B cell (primary cell): ENCODE measurements around the gene LRP1-AS. TPM values are rescaled to one million over a fixed set of nuclear protein-coding genes. Genes with fewer than 3 reads are reported as not detected.

Experiments used
- ATAC-seq: fragments of 200-7000 bp; cut with Tn5 transposase; one replicate; pipeline ENCODE4 v1.10.0; 2021; ENCODE audit warnings: low read depth, mild to moderate bottlenecking, moderate number of reproducible peaks, moderate library complexity
- CTCF ChIA-PET: fragments of 350-600 bp; sonication (Branson Sonifier 250); formaldehyde crosslinking; loops from one replicate; lab custom pipeline; 2021; ENCODE audit warnings: antibody characterized with exemption, inconsistent platforms; lab: Charles Lee
- POLR2A ChIA-PET: fragments of 350-600 bp; sonication (Branson Sonifier 250); formaldehyde crosslinking; loops from one replicate; lab custom pipeline; 2021; ENCODE audit warnings: antibody characterized with exemption; lab: Charles Lee
- DNase-seq: peaks from one replicate; pipeline ENCODE4 v3.0.0; 2013
- H2AFZ ChIP-seq: 2 replicates; pipeline ENCODE4 v1.6.1; 2012; ENCODE audit warnings: mild to moderate bottlenecking, low read depth, low read length; ENCODE audit not compliant: insufficient read depth, poor library complexity, severe bottlenecking
- H3K27ac ChIP-seq, 2 donors: 1 replicate in 1 of 2; 2 replicates in 1 of 2; pipeline ENCODE4 v1.5.1; 2012 to 2013; ENCODE audit warnings: low read length in 2 of 2, mild to moderate bottlenecking in 2 of 2, moderate library complexity in 1 of 2
- H3K27me3 ChIP-seq, 4 experiments: fragments of 200-600 bp in 1 of 4; sonication (generic) in 1 of 4; replicated peaks in 1 of 4; 1 replicate in 2 of 4; 2 replicates in 2 of 4; pipeline versions ENCODE4 v1.6.1 to v1.7.0; 2013 to 2016; ENCODE audit warnings: low read length in 3 of 4, mild to moderate bottlenecking in 2 of 4, mixed read lengths in 1 of 4, moderate library complexity in 1 of 4; ENCODE audit not compliant: insufficient read depth in 4 of 4, control insufficient read depth in 3 of 4; ENCODE audit errors: control extremely low read depth in 1 of 4
- H3K36me3 ChIP-seq, 2 experiments: replicated peaks in 1 of 2; 1 replicate in 1 of 2; 2 replicates in 1 of 2; pipeline versions ENCODE4 v1.6.1 to v1.7.1; 2013; ENCODE audit warnings: low read length in 1 of 2; ENCODE audit not compliant: insufficient read depth in 2 of 2, control insufficient read depth in 1 of 2; ENCODE audit errors: control extremely low read depth in 1 of 2, extremely low read depth in 1 of 2
- H3K4me1 ChIP-seq, 2 donors: fragments of 200-600 bp in 1 of 2; sonication (generic) in 1 of 2; 1 replicate in 1 of 2; 2 replicates in 1 of 2; pipeline versions ENCODE4 v1.5.1 to v1.6.1; 2013 to 2017; ENCODE audit warnings: low read length in 2 of 2; ENCODE audit not compliant: control insufficient read depth in 2 of 2, insufficient read depth in 2 of 2
- H3K4me2 ChIP-seq: replicated peaks from 2 replicates; pipeline ENCODE3; 2012; ENCODE audit warnings: mild to moderate bottlenecking, low read depth, low read length; ENCODE audit not compliant: poor library complexity, severe bottlenecking
- H3K4me3 ChIP-seq, 5 experiments: fragments of 200-600 bp in 1 of 5; sonication (generic) in 1 of 5; 1 replicate in 3 of 5; 2 replicates in 2 of 5; pipeline versions ENCODE4 v1.5.1 to v1.7.0; 2011 to 2016; ENCODE audit warnings: low read length in 4 of 5, mild to moderate bottlenecking in 4 of 5, low read depth in 2 of 5, control low read depth in 1 of 5, moderate library complexity in 1 of 5; ENCODE audit not compliant: insufficient read depth in 1 of 5; ENCODE audit errors: control extremely low read depth in 1 of 5, extremely low read depth in 1 of 5
- H3K79me2 ChIP-seq: fragments of 200-600 bp; sonication (generic); one replicate; pipeline ENCODE4 v1.6.0; 2016; ENCODE audit warnings: low read length; ENCODE audit not compliant: control insufficient read depth, insufficient read depth
- H3K9ac ChIP-seq: fragments of 200-600 bp; sonication (generic); 2 replicates; pipeline ENCODE4 v1.6.1; 2017; ENCODE audit warnings: mild to moderate bottlenecking, low read length, moderate library complexity
- H3K9me3 ChIP-seq, 3 donors: one replicate each; pipeline versions ENCODE4 v1.6.1 to v1.7.1; 2013; ENCODE audit warnings: low read length in 2 of 3; ENCODE audit not compliant: control insufficient read depth in 2 of 3, insufficient read depth in 1 of 3; ENCODE audit errors: control extremely low read depth in 1 of 3
- H4K20me1 ChIP-seq: 2 replicates; pipeline ENCODE4 v1.6.0; 2012; ENCODE audit warnings: mild to moderate bottlenecking, low read length; ENCODE audit not compliant: insufficient read depth, control insufficient read depth, poor library complexity, severe bottlenecking
- H3K27ac Mint-ChIP-seq: one replicate; pipeline ENCODE4 v1.8.0; 2021; ENCODE audit warnings: mixed read lengths
- H3K27me3 Mint-ChIP-seq: one replicate; pipeline ENCODE4 v1.8.0; 2021; ENCODE audit warnings: mixed read lengths
- H3K4me1 Mint-ChIP-seq: one replicate; pipeline ENCODE4 v1.8.0; 2021; ENCODE audit warnings: mixed read lengths
- H3K4me3 Mint-ChIP-seq: one replicate; pipeline ENCODE4 v1.8.0; 2021; ENCODE audit warnings: mixed read lengths
- H3K9me3 Mint-ChIP-seq: one replicate; pipeline ENCODE4 v1.8.0; 2022; ENCODE audit warnings: mixed read lengths; ENCODE audit not compliant: insufficient read depth
- EZH2 ChIP-seq: IDR thresholded peaks from 2 replicates; pipeline ENCODE4 v1.6.1; 2012; ENCODE audit warnings: borderline replicate concordance, low read depth, mild to moderate bottlenecking, moderate library complexity, low read length; ENCODE audit not compliant: insufficient read depth, poor library complexity, severe bottlenecking
- WGBS: methylation state at CpG from one replicate; pipeline ENCODE4 v1.1.5; 2013; ENCODE audit warnings: missing lambda C conversion rate; ENCODE audit not compliant: insufficient coverage; 5-methylcytosine and 5-hydroxymethylcytosine counted together
- intact Hi-C: fragments of 100-400 bp; cut with micrococcal nuclease; formaldehyde crosslinking; loops from one replicate; pipeline ENCODE4 v1.10.0; 2022
- polyA plus RNA-seq: library from polyadenylated mRNA; depleted of rRNA; stranded (reverse); fragments of >200 nt; gene quantifications from 2 replicates; pipeline ENCODE4 v1.2.3, GENCODE V29; 2012
- total RNA-seq, 2 donors: library from RNA; stranded (reverse); fragments of 120-200 nt in 1 of 2; gene quantifications; 1 replicate in 1 of 2; 2 replicates in 1 of 2; pipeline versions ENCODE4 v1.2.3 to v1.2.4, GENCODE V29; 2013 to 2022
- TF ChIP-seq, protein P1 (sequence below): fragments of 200-600 bp; IDR thresholded peaks from one replicate; pipeline ENCODE4 v1.8.0; 2022; ENCODE audit warnings: antibody characterized with exemption, mild to moderate bottlenecking

LRP1-AS gene
- total and polyA plus RNA-seq, 2 donors (not counting 1 experiment from before 2014, with no cell fraction given): not detected

DNA sequence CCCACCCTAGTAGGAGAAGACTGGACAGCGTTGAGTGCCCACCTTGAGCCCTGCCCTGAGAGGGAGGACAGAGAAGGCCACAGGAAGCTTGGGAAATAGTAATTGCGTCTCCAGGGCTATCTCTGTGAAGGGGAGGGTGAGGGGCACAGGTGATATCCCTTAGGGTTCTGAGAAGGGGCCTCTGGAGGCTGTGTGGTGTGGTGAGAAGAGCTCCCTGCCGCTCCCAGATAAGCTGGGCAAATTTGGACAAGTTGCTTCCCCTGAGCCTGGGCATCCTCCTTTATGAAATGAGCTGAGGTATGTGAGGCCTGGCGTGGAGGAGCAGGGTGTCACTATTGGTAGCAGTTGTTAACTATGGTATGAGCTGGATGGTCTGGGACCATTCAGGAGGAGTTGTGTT, 23.5 kb upstream of the LRP1-AS start:
- no peaks in the 10 kb centered on the region for H3K9me3 ChIP-seq
- H3K4me3 ChIP-seq: no peak overlapping the region
- 90% methylated on average over 4 of the region's 4 CpGs for WGBS
- no peak overlapping the region for H2AFZ ChIP-seq
- ChIA-PET CTCF (interaction anchor here (0.7 to 7.7 kb wide), 2 partner anchors 46 to 102 kb away, joined by 3 to 97 read pairs; partner anchors contain the start of gene LRP1), POLR2A (interaction anchor here (0.7 kb wide), 1 partner anchor 9 kb away, joined by 4 read pairs; no protein-coding TSS in a partner anchor)
- no peak overlapping the region for H3K9ac ChIP-seq
- H3K79me2 ChIP-seq: no peaks in the 10 kb centered on the region
- no peaks in the 10 kb centered on the region for H3K36me3 ChIP-seq
- no peaks in the 10 kb centered on the region for H4K20me1 ChIP-seq
- H3K27me3 ChIP-seq: no peaks in the 10 kb centered on the region
- Mint-ChIP-seq H3K27ac (no peak overlapping the region), H3K4me1 (no peaks in the 10 kb centered on the region), H3K9me3 (no peaks in the 10 kb centered on the region), H3K4me3 (no peak overlapping the region), H3K27me3 (peaks cover 3% of the 10 kb centered on the region)
- DNase-seq (no peak), ATAC-seq (no peak)
- H3K4me2 ChIP-seq: no peak overlapping the region
- intact Hi-C loops: no loop called here
- H3K27ac ChIP-seq: no peak overlapping the region
- TF ChIP-seq, protein P1, sequence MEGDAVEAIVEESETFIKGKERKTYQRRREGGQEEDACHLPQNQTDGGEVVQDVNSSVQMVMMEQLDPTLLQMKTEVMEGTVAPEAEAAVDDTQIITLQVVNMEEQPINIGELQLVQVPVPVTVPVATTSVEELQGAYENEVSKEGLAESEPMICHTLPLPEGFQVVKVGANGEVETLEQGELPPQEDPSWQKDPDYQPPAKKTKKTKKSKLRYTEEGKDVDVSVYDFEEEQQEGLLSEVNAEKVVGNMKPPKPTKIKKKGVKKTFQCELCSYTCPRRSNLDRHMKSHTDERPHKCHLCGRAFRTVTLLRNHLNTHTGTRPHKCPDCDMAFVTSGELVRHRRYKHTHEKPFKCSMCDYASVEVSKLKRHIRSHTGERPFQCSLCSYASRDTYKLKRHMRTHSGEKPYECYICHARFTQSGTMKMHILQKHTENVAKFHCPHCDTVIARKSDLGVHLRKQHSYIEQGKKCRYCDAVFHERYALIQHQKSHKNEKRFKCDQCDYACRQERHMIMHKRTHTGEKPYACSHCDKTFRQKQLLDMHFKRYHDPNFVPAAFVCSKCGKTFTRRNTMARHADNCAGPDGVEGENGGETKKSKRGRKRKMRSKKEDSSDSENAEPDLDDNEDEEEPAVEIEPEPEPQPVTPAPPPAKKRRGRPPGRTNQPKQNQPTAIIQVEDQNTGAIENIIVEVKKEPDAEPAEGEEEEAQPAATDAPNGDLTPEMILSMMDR: no peak
- TF ChIP-seq EZH2: no peak
- no peaks in the 10 kb centered on the region for H3K4me1 ChIP-seq

DNA sequence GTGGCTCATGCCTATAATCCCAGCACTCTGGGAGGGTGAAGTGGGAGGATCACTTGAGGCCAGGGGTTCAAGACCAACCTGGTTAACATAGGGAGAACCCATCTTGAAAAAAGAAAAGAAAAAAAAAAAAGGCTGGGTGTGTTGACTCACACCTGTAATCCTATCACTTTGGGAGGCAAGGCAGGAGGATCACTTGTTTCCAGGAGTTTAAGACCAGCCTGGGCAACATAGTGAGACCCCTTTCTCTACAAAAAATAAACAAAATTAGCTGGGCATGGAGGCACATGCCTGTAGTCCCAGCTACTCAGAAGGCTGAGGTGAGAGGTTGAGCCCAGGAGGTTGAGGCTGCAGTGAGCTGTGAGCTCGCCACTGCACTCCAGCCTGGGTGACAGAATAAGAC, 23.0 kb upstream of the LRP1-AS start:
- H3K4me3 ChIP-seq: no peak overlapping the region
- H3K9me3 ChIP-seq: no peaks in the 10 kb centered on the region
- H3K27ac ChIP-seq: no peak overlapping the region
- Mint-ChIP-seq H3K27me3 (peaks cover 3% of the 10 kb centered on the region), H3K4me3 (no peak overlapping the region), H3K9me3 (no peaks in the 10 kb centered on the region), H3K27ac (no peak overlapping the region), H3K4me1 (no peaks in the 10 kb centered on the region)
- intact Hi-C loops: no loop called here
- DNase-seq (no peak), ATAC-seq (no peak)
- no peaks in the 10 kb centered on the region for H3K4me1 ChIP-seq
- H3K36me3 ChIP-seq: no peaks in the 10 kb centered on the region
- ChIA-PET CTCF (interaction anchor here (0.7 to 7.7 kb wide), 3 partner anchors 12 to 101 kb away, joined by 3 to 97 read pairs (median 3); partner anchors contain the start of gene LRP1), POLR2A (interaction anchor here (0.7 kb wide), 1 partner anchor 8 kb away, joined by 4 read pairs; no protein-coding TSS in a partner anchor)
- H3K4me2 ChIP-seq: no peak overlapping the region
- H4K20me1 ChIP-seq: no peaks in the 10 kb centered on the region
- 100% methylated on average over 1 of the region's 1 CpG for WGBS
- H2AFZ ChIP-seq: no peak overlapping the region
- TF ChIP-seq, protein P1: no peak
- TF ChIP-seq EZH2: no peak
- H3K27me3 ChIP-seq: no peaks in the 10 kb centered on the region
- no peak overlapping the region for H3K9ac ChIP-seq
- no peaks in the 10 kb centered on the region for H3K79me2 ChIP-seq
